NOMO-1 treated with dmso at 0.1 percent for 144 hours (cell line): ENCODE results near the gene ADAM12.

Experiments
- DNase-seq: peaks from one replicate; lab custom pipeline; 2025; ENCODE audit not compliant: unreplicated experiment; lab: John Stamatoyannopoulos, UW

ADAM12 gene

GRCh38 chr10:126094537-126094936 lies 293.7 kb downstream of the ADAM12 start:
- DNase-seq, result no peak

GRCh38 chr10:126092366-126093215 lies 295.7 kb downstream of the ADAM12 start:
- no peak for DNase-seq

- no peak for DNase-seq
Measured at GRCh38 chr10:126090911-126091728, 297.2 kb downstream of the ADAM12 start.

DNA sequence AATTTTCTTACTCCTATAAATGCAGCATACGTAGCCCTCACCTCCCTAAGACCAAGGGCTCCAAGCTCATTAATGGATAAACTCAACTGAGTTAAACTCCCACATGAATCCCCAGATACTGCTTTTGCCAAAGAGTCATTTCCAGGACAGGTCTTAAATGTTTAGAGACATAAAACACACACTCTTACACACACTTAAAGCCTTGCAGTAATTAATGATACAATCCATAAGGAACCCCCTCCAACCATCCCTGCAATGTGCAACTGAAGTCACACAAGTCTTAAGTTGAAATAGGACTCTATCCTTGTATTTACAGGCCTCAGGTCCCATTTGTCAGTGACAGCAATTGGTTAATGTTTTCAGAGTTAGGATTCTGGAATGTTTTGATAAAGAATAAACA lies 297.8 kb downstream of the ADAM12 start:
- no peak for DNase-seq

DNA sequence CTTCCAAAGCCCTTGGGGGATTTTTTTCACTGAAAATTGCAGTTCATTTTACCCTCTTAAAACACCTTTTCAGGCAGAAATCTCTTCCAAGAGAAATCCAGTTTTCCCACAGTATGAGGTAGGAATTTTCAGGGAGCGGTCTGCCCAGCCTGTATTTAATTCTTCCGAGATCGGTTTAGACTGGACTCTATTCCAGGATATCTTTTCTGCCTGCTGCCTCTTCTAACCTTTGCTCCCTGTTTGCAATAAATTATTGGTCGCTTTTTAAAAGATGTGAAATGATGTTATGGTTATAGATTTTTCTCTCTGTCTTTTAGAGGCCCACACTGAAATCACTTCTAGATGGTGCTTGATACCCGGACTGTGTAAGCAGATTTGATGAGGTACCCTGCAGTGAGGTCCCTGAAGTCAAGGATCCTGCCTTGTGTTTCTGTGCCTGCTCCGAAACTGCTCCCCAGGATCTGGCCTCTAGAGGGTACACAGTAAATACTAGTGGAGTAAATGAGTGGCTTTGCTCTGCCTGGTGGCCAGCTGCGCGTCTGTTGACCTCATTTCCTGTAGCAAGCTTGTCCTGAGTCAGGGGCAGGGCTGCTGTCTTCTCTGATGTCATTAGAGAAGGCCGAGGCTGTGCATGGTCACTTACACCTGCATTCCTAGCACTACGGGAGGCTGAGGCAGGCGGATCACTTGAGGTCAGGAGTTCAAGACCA lies 300.3 kb downstream of the ADAM12 start:
- no peak for DNase-seq

GRCh38 chr10:126087153-126087680 lies 301.1 kb downstream of the ADAM12 start:
- DNase-seq, result no peak

DNA sequence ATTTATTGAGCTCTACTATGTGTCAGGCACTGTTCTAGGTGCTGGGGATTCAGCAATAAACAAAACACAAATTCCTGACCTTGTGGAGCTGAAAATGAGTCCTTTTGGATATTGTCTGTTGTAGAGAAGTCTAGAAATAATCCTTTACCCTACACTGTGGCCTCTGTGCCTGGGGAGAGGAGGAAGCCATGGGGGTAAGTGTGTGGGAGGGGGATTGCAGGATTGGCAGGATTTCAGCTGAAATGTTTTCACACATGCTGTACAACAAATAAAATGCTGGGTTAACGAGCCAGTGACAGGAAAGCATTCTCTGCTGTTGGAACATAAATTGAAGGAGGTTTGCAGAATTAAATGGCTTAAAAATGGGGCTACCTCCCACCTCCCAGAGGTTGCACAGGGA lies 302.5 kb downstream of the ADAM12 start:
- DNase-seq, result no peak

DNA sequence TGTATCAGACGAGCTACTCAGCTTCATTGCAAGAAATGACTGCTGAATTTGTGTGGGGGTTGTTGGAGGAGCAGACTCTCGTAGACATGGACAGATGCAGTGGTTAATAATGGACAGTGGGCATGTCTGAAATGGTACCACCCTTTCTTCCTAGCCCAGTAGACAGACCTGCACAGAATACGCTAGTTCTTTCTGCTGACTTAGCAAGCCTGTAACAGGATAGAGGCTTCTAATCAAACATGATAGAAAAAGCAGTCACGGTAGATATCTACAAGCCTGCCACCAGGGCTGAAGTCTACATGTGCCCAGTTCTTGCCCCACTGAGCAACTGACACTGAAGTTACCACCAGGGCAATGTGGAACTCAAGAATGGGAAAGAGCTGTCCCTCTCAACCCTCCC lies 303.9 kb downstream of the ADAM12 start:
- DNase-seq, result no peak

- no peak for DNase-seq
Measured at GRCh38 chr10:126083009-126083408, 305.3 kb downstream of the ADAM12 start.

- no peak for DNase-seq
Measured at GRCh38 chr10:126081841-126082466, 306.3 kb downstream of the ADAM12 start.

GRCh38 chr10:126080879-126081411 lies 307.3 kb downstream of the ADAM12 start:
- no peak for DNase-seq

DNA sequence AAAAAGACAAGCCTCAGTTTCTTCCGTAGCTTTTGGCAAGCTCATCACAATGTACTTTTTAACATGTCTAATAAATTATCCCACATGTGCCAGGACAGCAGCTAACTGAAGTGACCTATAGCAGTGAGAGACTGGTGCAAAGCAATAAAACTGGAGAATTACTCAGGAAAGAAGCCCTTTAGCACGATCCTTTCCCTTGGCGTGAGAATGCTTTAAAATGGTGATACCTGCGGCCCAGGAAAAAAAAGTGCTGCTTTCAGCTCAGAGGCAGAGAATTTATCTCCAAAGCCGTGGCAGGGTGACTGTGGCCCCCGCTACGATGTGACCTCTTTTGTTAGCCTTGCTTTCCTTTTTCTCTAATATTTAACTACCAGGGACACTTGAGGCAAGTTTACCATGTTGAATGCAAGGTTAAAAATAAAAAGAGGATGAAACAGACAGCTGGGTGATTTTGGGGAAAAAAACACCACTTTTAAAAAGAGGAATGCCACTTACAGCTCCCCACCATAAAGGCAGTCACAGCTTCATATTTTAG lies 307.9 kb downstream of the ADAM12 start:
- no peak for DNase-seq

- DNase-seq, result no peak
Measured at GRCh38 chr10:126075009-126075408, 313.3 kb downstream of the ADAM12 start.

GRCh38 chr10:126074291-126074690 lies 314.0 kb downstream of the ADAM12 start:
- DNase-seq, result no peak

DNA sequence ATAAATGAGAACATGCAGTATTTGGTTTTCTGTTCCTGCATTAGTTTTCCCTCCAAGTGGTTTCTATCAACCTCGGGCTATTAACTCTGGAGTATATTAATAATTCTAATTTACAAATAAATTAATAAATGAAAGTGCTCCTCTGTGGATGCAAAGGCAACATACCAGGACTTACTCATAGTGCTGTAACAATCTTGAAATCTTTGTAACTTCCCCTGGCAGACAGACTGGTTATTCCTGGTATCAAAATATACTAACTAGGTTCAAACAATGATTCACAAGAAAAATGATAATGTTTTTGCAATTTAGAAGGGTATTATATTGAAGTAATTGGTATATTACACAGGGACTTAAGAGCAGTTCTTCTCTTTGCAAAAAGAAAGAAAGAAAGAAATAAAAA lies 314.7 kb downstream of the ADAM12 start:
- no peak for DNase-seq

GRCh38 chr10:126072622-126073021 lies 315.7 kb downstream of the ADAM12 start:
- no peak for DNase-seq

GRCh38 chr10:126070476-126071215 lies 317.6 kb downstream of the ADAM12 start:
- DNase-seq, result no peak

GRCh38 chr10:126068322-126068721 lies 320.0 kb downstream of the ADAM12 start:
- DNase-seq, result no peak

- DNase-seq, result no peak
Measured at GRCh38 chr10:126066456-126066855, 321.8 kb downstream of the ADAM12 start.
